ENCODE data around the gene DVL2.

DVL2 gene

DNA sequence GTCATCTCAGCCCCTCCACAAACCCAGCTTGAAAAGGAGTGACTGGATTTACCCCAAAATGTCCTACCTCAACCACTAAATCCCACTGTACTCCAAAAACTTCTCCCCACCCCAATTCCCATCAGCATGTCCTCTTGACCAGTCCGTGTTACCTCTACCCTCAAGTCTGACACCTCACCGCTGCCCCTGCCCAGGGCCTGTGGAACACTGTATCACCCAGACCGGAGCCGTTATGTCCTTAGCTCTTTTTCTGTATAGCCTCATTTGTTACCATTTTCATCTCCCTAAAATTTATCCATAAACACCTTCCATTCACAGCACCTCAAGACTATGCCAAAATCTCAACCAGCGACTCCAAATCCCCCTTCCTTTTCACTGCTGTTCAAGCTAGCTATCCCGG lies 2.5 kb upstream of the DVL2 start:
- TF ChIP-seq CTCF (IDR thresholded peaks at IDR 0.05; ENCODE audit: extremely low read depth, insufficient read depth, missing control alignments), result no peak
- in situ Hi-C loops (cut with MboI; ENCODE audit: low pct_unique_long_range_greater_than_20kb, low sequenced_read_pairs, unreplicated experiment), result no loop called here
- DNase-seq (ENCODE audit: low spot score), result no peak

- TF ChIP-seq CTCF (IDR thresholded peaks at IDR 0.05; ENCODE audit: extremely low read depth, insufficient read depth, missing control alignments), result no peak
- in situ Hi-C loops (cut with MboI; ENCODE audit: low pct_unique_long_range_greater_than_20kb, low sequenced_read_pairs, unreplicated experiment), result no loop called here
- DNase-seq (ENCODE audit: low spot score), result no peak
Measured at GRCh38 chr17:7235693-7236665, 1.7 kb upstream of the DVL2 start.

DNA sequence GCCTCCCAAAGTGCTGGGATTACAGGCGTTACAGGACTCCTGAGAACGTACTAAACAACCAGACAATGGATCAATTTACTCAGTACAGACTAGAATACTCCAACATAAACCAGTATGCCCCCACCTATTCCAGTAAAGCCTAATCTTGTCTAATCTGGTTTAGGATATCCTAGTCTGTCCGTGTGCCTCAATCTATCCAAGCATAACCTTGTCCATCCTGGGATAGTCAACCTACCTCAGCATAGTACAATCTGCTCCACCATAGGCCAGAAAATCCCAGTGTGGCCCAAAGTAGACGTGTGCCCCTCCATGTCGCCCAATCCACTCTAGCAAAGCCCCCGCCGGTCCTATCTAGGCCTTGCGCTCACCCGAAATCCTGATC lies 625 bp downstream of the DVL2 start:
- TF ChIP-seq CTCF (IDR thresholded peaks at IDR 0.05; ENCODE audit: extremely low read depth, insufficient read depth, missing control alignments), result no peak
- in situ Hi-C loops (cut with MboI; ENCODE audit: low pct_unique_long_range_greater_than_20kb, low sequenced_read_pairs, unreplicated experiment), result no loop called here
- no peak for DNase-seq (ENCODE audit: low spot score)

GRCh38 chr17:7232114-7232513 lies 2.2 kb downstream of the DVL2 start:
- in situ Hi-C loops (cut with MboI; ENCODE audit: low pct_unique_long_range_greater_than_20kb, low sequenced_read_pairs, unreplicated experiment), result no loop called here
- no peak for DNase-seq (ENCODE audit: low spot score)
- no peak for TF ChIP-seq CTCF (IDR thresholded peaks at IDR 0.05; ENCODE audit: extremely low read depth, insufficient read depth, missing control alignments)

DNA sequence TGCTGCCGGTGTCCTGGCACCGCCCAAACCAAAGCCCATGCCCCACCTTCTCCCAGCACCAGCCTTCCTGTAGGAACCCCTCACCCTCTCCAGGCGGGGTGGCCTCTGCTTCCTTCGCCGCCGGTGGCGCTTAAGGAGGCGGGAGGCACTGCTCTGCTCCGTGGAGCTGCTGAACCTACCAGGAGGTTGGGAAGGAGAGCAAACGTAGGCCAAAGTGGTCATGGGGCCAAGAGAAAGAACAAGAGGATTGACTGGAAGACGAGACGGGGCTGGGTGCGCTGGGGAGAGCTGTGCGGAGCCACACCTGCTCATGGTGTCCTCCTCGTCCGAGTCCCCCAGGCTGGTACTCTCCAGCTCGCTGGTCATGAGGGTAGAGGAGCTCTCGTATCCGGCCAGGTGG lies 4.8 kb downstream of the DVL2 start:
- in situ Hi-C loops (cut with MboI; ENCODE audit: low pct_unique_long_range_greater_than_20kb, low sequenced_read_pairs, unreplicated experiment), result no loop called here
- no peak for DNase-seq (ENCODE audit: low spot score)
- TF ChIP-seq CTCF (IDR thresholded peaks at IDR 0.05; ENCODE audit: extremely low read depth, insufficient read depth, missing control alignments), result no peak

DNA sequence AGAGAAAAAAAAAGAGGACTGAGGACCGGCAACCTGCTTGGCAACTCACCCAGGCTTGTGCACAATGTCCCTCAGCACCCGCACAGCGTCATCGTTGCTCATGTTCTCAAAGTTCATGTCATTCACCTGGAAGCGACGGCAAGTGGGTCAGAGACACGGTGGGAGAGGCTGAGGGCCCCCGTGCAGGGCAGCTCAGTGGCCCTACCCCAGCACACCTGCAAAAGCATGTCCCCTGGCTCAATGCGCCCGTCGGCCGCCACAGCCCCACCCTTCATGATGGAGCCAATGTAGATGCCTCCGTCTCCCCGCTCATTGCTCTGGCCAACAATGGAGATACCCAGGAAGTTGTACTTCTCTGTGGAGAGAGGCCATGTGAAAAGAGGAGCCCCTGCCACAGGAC lies 5.4 kb downstream of the DVL2 start:
- no peak for TF ChIP-seq CTCF (IDR thresholded peaks at IDR 0.05; ENCODE audit: extremely low read depth, insufficient read depth, missing control alignments)
- DNase-seq (ENCODE audit: low spot score), result no peak
- in situ Hi-C loops (cut with MboI; ENCODE audit: low pct_unique_long_range_greater_than_20kb, low sequenced_read_pairs, unreplicated experiment), result no loop called here
